ENCODE measurements around the gene GPR162.

The GPR162 gene

GRCh38 chr12:6788972-6789924 is 32.4 kb upstream of the GPR162 start, which contains the start of gene CD4:
Gene CD4 (plus strand): TSS chr12:6789528. CDS start chr12:6800139, 10,611 bp downstream.
- no peak for DNase-seq

GRCh38 chr12:6790496-6791150 is 31.0 kb upstream of the GPR162 start:
- no peak for DNase-seq

GRCh38 chr12:6791931-6792520 is 29.6 kb upstream of the GPR162 start:
- DNase-seq: no peak

- no peak for DNase-seq
Observed at GRCh38 chr12:6792522-6793201, 29.0 kb upstream of the GPR162 start.

- DNase-seq: no peak
Observed at GRCh38 chr12:6795088-6795487, 26.5 kb upstream of the GPR162 start.

GRCh38 chr12:6796576-6796975 is 25.0 kb upstream of the GPR162 start:
- no peak for DNase-seq

GRCh38 chr12:6799147-6799546 is 22.5 kb upstream of the GPR162 start:
- no peak for DNase-seq

- DNase-seq: no peak
Observed at GRCh38 chr12:6807170-6807569, 14.5 kb upstream of the GPR162 start.

GRCh38 chr12:6809056-6809455 is 12.6 kb upstream of the GPR162 start:
- DNase-seq: no peak

- DNase-seq: no peak
Observed at GRCh38 chr12:6810758-6811157, 10.9 kb upstream of the GPR162 start.

GRCh38 chr12:6813363-6813762 is 8.3 kb upstream of the GPR162 start:
- no peak for DNase-seq

- no peak for DNase-seq
Observed at GRCh38 chr12:6816598-6816997, 5.0 kb upstream of the GPR162 start.

GRCh38 chr12:6817098-6817497 is 4.5 kb upstream of the GPR162 start:
- no peak for DNase-seq

GRCh38 chr12:6817662-6818157 is 3.9 kb upstream of the GPR162 start:
- no peak for DNase-seq

- no peak for DNase-seq
Observed at GRCh38 chr12:6818222-6818621, 3.4 kb upstream of the GPR162 start.

GRCh38 chr12:6818645-6819044 is 3.0 kb upstream of the GPR162 start:
- no peak for DNase-seq

GRCh38 chr12:6819106-6820030 is 2.3 kb upstream of the GPR162 start:
- no peak for DNase-seq

- DNase-seq: no peak
Observed at GRCh38 chr12:6820166-6820565, 1.5 kb upstream of the GPR162 start.

- no peak for DNase-seq
Observed at GRCh38 chr12:6822426-6823135, 960 bp downstream of the GPR162 start.

GRCh38 chr12:6823182-6824084 is 1.8 kb downstream of the GPR162 start:
- no peak for DNase-seq
